Smooth muscle cell (in vitro differentiated cells): ENCODE results near the gene HS3ST4. TPM values are rescaled to one million over a fixed set of nuclear protein-coding genes. Genes with fewer than 3 reads are reported as not detected.

Experiments
- DNase-seq: peaks from one replicate; lab custom pipeline; 2025; ENCODE audit not compliant: unreplicated experiment; lab: John Stamatoyannopoulos, UW
- H2AFZ ChIP-seq: fragments of 200-600 bp; sonication (generic); 2 replicates; pipeline ENCODE4 v1.6.0; 2016; ENCODE audit warnings: antibody characterized with exemption, low read depth, mild to moderate bottlenecking
- H3F3A ChIP-seq: fragments of 200-600 bp; sonication (generic); 2 replicates; pipeline ENCODE4 v1.6.0; 2017; ENCODE audit warnings: antibody characterized with exemption, low read depth
- H3K27ac ChIP-seq: fragments of 200-600 bp; sonication (generic); 2 replicates; pipeline ENCODE4 v1.5.1; 2016; ENCODE audit warnings: low read depth, mild to moderate bottlenecking
- H3K27me3 ChIP-seq: fragments of 200-600 bp; sonication (generic); 2 replicates; pipeline ENCODE4 v1.6.1; 2016; ENCODE audit warnings: low read depth, mild to moderate bottlenecking
- H3K36me3 ChIP-seq: fragments of 200-600 bp; sonication (generic); 2 replicates; pipeline ENCODE4 v1.5.1; 2016; ENCODE audit warnings: low read depth
- H3K4me1 ChIP-seq: fragments of 200-600 bp; sonication (generic); 2 replicates; pipeline ENCODE4 v1.5.1; 2016; ENCODE audit warnings: low read depth
- H3K4me2 ChIP-seq: fragments of 200-600 bp; sonication (generic); 2 replicates; pipeline ENCODE4 v1.6.0; 2016; ENCODE audit warnings: mild to moderate bottlenecking
- H3K4me3 ChIP-seq: fragments of 200-600 bp; sonication (generic); 2 replicates; pipeline ENCODE4 v1.5.1; 2016; ENCODE audit warnings: mild to moderate bottlenecking
- H3K79me2 ChIP-seq: fragments of 200-600 bp; sonication (generic); 2 replicates; pipeline ENCODE4 v1.6.0; 2016; ENCODE audit warnings: low read depth, mild to moderate bottlenecking
- H3K9ac ChIP-seq: fragments of 200-600 bp; sonication (generic); 2 replicates; pipeline ENCODE4 v1.6.0; 2016; ENCODE audit warnings: low read depth
- H3K9me3 ChIP-seq: fragments of 200-600 bp; sonication (generic); replicated peaks from 2 replicates; pipeline ENCODE4 v1.5.1; 2016; ENCODE audit warnings: low read depth
- H4K20me1 ChIP-seq: fragments of 200-600 bp; sonication (generic); 2 replicates; pipeline ENCODE4 v1.6.0; 2016; ENCODE audit warnings: low read depth
- CTCF ChIP-seq: fragments of 200-600 bp; sonication (generic); IDR thresholded peaks from 2 replicates; pipeline ENCODE4 v1.5.1; 2017; ENCODE audit warnings: borderline replicate concordance, mild to moderate bottlenecking, antibody characterized with exemption; ENCODE audit not compliant: insufficient read depth, poor library complexity, severe bottlenecking
- WGBS: methylation state at CpG from one replicate; pipeline ENCODE4 v1.1.7; 2016; ENCODE audit warnings: low lambda C conversion rate; 5-methylcytosine and 5-hydroxymethylcytosine counted together
- polyA plus RNA-seq: library from polyadenylated mRNA; unstranded; fragments of >200 nt; fragmentation: Nextera tagmentation; extraction: Ambion mirVana; gene quantifications from 2 replicates; pipeline ENCODE4 v1.2.1, GENCODE V29; 2016
- total RNA-seq: library from RNA; depleted of rRNA; stranded (reverse); fragments of >200 nt; gene quantifications from 2 replicates; pipeline ENCODE4 v1.2.3, GENCODE V29; 2014

Gene HS3ST4
- total and polyA plus RNA-seq, 2 experiments from 2014 or later, result 0.29 to 2.2 TPM

- no peak overlapping the region for H3K27ac ChIP-seq
- H2AFZ ChIP-seq, result no peak overlapping the region
- H3K79me2 ChIP-seq, result no peaks in the 10 kb centered on the region
- H3K9ac ChIP-seq, result no peak overlapping the region
- no peaks in the 10 kb centered on the region for H3K36me3 ChIP-seq
- H3K4me2 ChIP-seq, result no peak overlapping the region
- H3F3A ChIP-seq, result no peaks in the 10 kb centered on the region
- no peak for TF ChIP-seq CTCF
- H3K4me3 ChIP-seq, result no peak overlapping the region
- peaks cover 18% of the 10 kb centered on the region for H3K27me3 ChIP-seq
- no peaks in the 10 kb centered on the region for H3K4me1 ChIP-seq
- no peaks in the 10 kb centered on the region for H3K9me3 ChIP-seq
- WGBS, result 70% methylated on average over 10 of the region's 10 CpGs
- DNase-seq, result no peak
- H4K20me1 ChIP-seq, result no peaks in the 10 kb centered on the region
Measured at GRCh38 chr16:25897702-25898101, 205.9 kb downstream of the HS3ST4 start.

- Histone ChIP-seq H3F3A (no peaks in the 10 kb centered on the region), H3K27me3 (no peaks in the 10 kb centered on the region), H3K9ac (no peak overlapping the region), H3K9me3 (no peaks in the 10 kb centered on the region), H3K4me1 (no peaks in the 10 kb centered on the region), H3K27ac (no peak overlapping the region), H3K4me3 (no peak overlapping the region), H3K79me2 (no peaks in the 10 kb centered on the region), H3K36me3 (no peaks in the 10 kb centered on the region), H2AFZ (no peak overlapping the region), H3K4me2 (no peak overlapping the region), H4K20me1 (no peaks in the 10 kb centered on the region)
- no peak for TF ChIP-seq CTCF
- no peak for DNase-seq
- WGBS, result 80% methylated on average over 6 of the region's 6 CpGs
Measured at GRCh38 chr16:25905810-25906209, 214.1 kb downstream of the HS3ST4 start.

GRCh38 chr16:25910971-25911370 lies 219.2 kb downstream of the HS3ST4 start:
- TF ChIP-seq CTCF, result no peak
- Histone ChIP-seq H3K79me2 (no peaks in the 10 kb centered on the region), H3K27ac (no peak overlapping the region), H3K4me1 (peaks cover 4% of the 10 kb centered on the region), H3K9me3 (no peaks in the 10 kb centered on the region), H3K27me3 (peaks cover 11% of the 10 kb centered on the region), H4K20me1 (no peaks in the 10 kb centered on the region), H2AFZ (no peak overlapping the region), H3K4me3 (no peak overlapping the region), H3F3A (no peaks in the 10 kb centered on the region), H3K36me3 (no peaks in the 10 kb centered on the region), H3K4me2 (no peak overlapping the region), H3K9ac (no peak overlapping the region)
- WGBS, result 84% methylated on average over 2 of the region's 2 CpGs
- no peak for DNase-seq

GRCh38 chr16:25912321-25912720 lies 220.6 kb downstream of the HS3ST4 start:
- Histone ChIP-seq H3K9me3 (no peaks in the 10 kb centered on the region), H3F3A (no peaks in the 10 kb centered on the region), H3K9ac (no peak overlapping the region), H3K27me3 (peaks cover 13% of the 10 kb centered on the region), H3K4me2 (no peak overlapping the region), H4K20me1 (no peaks in the 10 kb centered on the region), H3K79me2 (no peaks in the 10 kb centered on the region), H3K27ac (no peak overlapping the region), H3K36me3 (no peaks in the 10 kb centered on the region), H3K4me3 (no peak overlapping the region), H2AFZ (no peak overlapping the region), H3K4me1 (peaks cover 4% of the 10 kb centered on the region)
- TF ChIP-seq CTCF, result no peak
- 76% methylated on average over 5 of the region's 5 CpGs for WGBS
- no peak for DNase-seq
